T-cell (primary cell): ENCODE results near the gene RERE. TPM values are rescaled to one million over a fixed set of nuclear protein-coding genes. Genes with fewer than 3 reads are reported as not detected.

Experiments used
- ATAC-seq, 4 experiments: fragments of 200-7000 bp in 3 of 4; fragments of 150-1000 bp in 1 of 4; cut with Tn5 transposase; replicated peaks in 1 of 4; 1 replicate in 3 of 4; 2 replicates in 1 of 4; pipeline ENCODE4 v1.10.0; 2021; ENCODE audit warnings: moderate library complexity in 3 of 4, mild to moderate bottlenecking in 2 of 4, moderate number of reproducible peaks in 1 of 4
- CTCF ChIA-PET, 2 donors: fragments of 300-600 bp; sonication (Branson Sonifier 250); formaldehyde crosslinking; loops; one replicate each; lab custom pipeline; 2022; ENCODE audit warnings: antibody characterized with exemption in 2 of 2; lab: Charles Lee
- POLR2A ChIA-PET, 2 donors: fragments of 300-600 bp; sonication (Branson Sonifier 250); formaldehyde crosslinking; loops; one replicate each; lab custom pipeline; 2022; ENCODE audit warnings: antibody characterized with exemption in 2 of 2; lab: Charles Lee
- DNase-seq, 35 experiments: peaks; one replicate each; pipeline versions ENCODE4 v3.0.0 to v3.0.0-alpha.2; 2013 to 2023
- H3K27ac ChIP-seq: one replicate; pipeline ENCODE4 v1.5.1; 2013; ENCODE audit warnings: low read length
- H3K27me3 ChIP-seq, 2 experiments: replicated peaks in 1 of 2; 1 replicate in 1 of 2; 2 replicates in 1 of 2; pipeline versions ENCODE4 v1.6.1 to v1.7.0; 2013; ENCODE audit warnings: low read length in 1 of 2, mixed read lengths in 1 of 2; ENCODE audit not compliant: control insufficient read depth in 2 of 2, insufficient read depth in 2 of 2; ENCODE audit errors: extremely low read depth in 1 of 2
- H3K36me3 ChIP-seq, 2 donors: 1 replicate in 1 of 2; 2 replicates in 1 of 2; pipeline versions ENCODE4 v1.6.1 to v1.7.0; 2013; ENCODE audit warnings: low read length in 1 of 2; ENCODE audit not compliant: control insufficient read depth in 2 of 2, insufficient read depth in 1 of 2; ENCODE audit errors: extremely low read depth in 1 of 2
- H3K4me1 ChIP-seq, 2 experiments: 1 replicate in 1 of 2; 2 replicates in 1 of 2; pipeline versions ENCODE4 v1.6.1 to v1.7.0; 2013; ENCODE audit warnings: low read length in 2 of 2, mixed read lengths in 1 of 2; ENCODE audit not compliant: insufficient read depth in 2 of 2, control insufficient read depth in 1 of 2; ENCODE audit errors: extremely low read depth in 1 of 2
- H3K4me3 ChIP-seq, 2 donors: 1 replicate in 1 of 2; 2 replicates in 1 of 2; pipeline versions ENCODE4 v1.5.1 to v1.7.0; 2013; ENCODE audit warnings: mild to moderate bottlenecking in 2 of 2, low read length in 1 of 2, moderate library complexity in 1 of 2; ENCODE audit not compliant: control insufficient read depth in 1 of 2; ENCODE audit errors: extremely low read depth in 1 of 2
- H3K9me3 ChIP-seq: 2 replicates; pipeline ENCODE4 v1.7.0; 2013
- H3K27ac Mint-ChIP-seq, 2 donors: one replicate each; pipeline ENCODE4 v1.8.0; 2020 to 2021; ENCODE audit warnings: mild to moderate bottlenecking in 2 of 2, mixed read lengths in 2 of 2
- H3K27me3 Mint-ChIP-seq, 2 donors: one replicate each; pipeline ENCODE4 v1.8.0; 2021 to 2022; ENCODE audit warnings: mixed read lengths in 2 of 2
- H3K36me3 Mint-ChIP-seq: one replicate; pipeline ENCODE4 v1.8.0; 2021; ENCODE audit warnings: mixed read lengths
- H3K4me1 Mint-ChIP-seq, 3 donors: one replicate each; pipeline ENCODE4 v1.8.0; 2020 to 2022; ENCODE audit warnings: mixed read lengths in 3 of 3, mild to moderate bottlenecking in 1 of 3
- H3K4me3 Mint-ChIP-seq, 3 donors: one replicate each; pipeline ENCODE4 v1.8.0; 2020 to 2022; ENCODE audit warnings: mild to moderate bottlenecking in 3 of 3, mixed read lengths in 3 of 3, moderate library complexity in 3 of 3
- H3K9me3 Mint-ChIP-seq, 3 donors: one replicate each; pipeline ENCODE4 v1.8.0; 2020 to 2022; ENCODE audit warnings: mixed read lengths in 3 of 3
- WGBS: methylation state at CpG from one replicate; pipeline ENCODE4 v1.1.5; 2013; ENCODE audit warnings: missing lambda C conversion rate; ENCODE audit not compliant: insufficient coverage; 5-methylcytosine and 5-hydroxymethylcytosine counted together
- total RNA-seq, 35 experiments: library from RNA in 6 of 35; stranded (reverse) in 6 of 35; fragments of 120-200 nt in 1 of 35; gene quantifications; one replicate each; pipeline versions ENCODE4 v1.2.1 to v1.2.4 and lab custom pipeline; 2013 to 2026

RERE gene
- total RNA-seq, 5 donors from 2014 or later (not counting 1 experiment from before 2014, with no cell fraction given): 85.1 to 116 (median 103) TPM

GRCh38 chr1:8349961-8350360, 467.5 kb downstream of the RERE start:
- no peaks in the 10 kb centered on the region for H3K9me3 Mint-ChIP-seq
- H3K9me3 ChIP-seq: no peaks in the 10 kb centered on the region
- peaks cover 5 to 16% of the 10 kb centered on the region in 2 donors for H3K36me3 ChIP-seq
- H3K27me3 ChIP-seq: peaks cover 0 to 11% of the 10 kb centered on the region in 2 experiments
- no peak overlapping the region for H3K4me3 Mint-ChIP-seq
- H3K4me1 Mint-ChIP-seq: peaks cover 4 to 7% (median 4%) of the 10 kb centered on the region in 3 donors
- no peak for ATAC-seq
- H3K27me3 Mint-ChIP-seq: peaks cover 0 to 3% of the 10 kb centered on the region in 2 donors
- no peak for DNase-seq
- H3K27ac ChIP-seq: no peak overlapping the region
- H3K27ac Mint-ChIP-seq: no peak overlapping the region
- H3K36me3 Mint-ChIP-seq: peaks cover 11% of the 10 kb centered on the region
- WGBS: 92% methylated on average over 14 of the region's 14 CpGs
- H3K4me3 ChIP-seq: no peak overlapping the region
- CTCF ChIA-PET: interaction anchor here (0.5 to 1.7 kb wide), 7 partner anchors 319 to 526 kb away, joined by 3 to 14 read pairs (median 4); no protein-coding TSS in a partner anchor
- POLR2A ChIA-PET: no interaction called here
- H3K4me1 ChIP-seq: peaks cover 0 to 5% of the 10 kb centered on the region in 2 experiments

- ChIA-PET POLR2A (no interaction called here), CTCF (interaction anchor here (1.0 to 1.7 kb wide), 4 partner anchors 319 to 334 kb away, joined by 3 to 14 read pairs (median 9); no protein-coding TSS in a partner anchor)
- H3K4me3 ChIP-seq: no peak overlapping the region
- H3K9me3 ChIP-seq: no peaks in the 10 kb centered on the region
- Mint-ChIP-seq H3K9me3 (no peaks in the 10 kb centered on the region), H3K4me1 (peaks cover 4 to 7% (median 4%) of the 10 kb centered on the region in 3 donors), H3K27me3 (peaks cover 0 to 3% of the 10 kb centered on the region in 2 donors), H3K4me3 (no peak overlapping the region), H3K27ac (no peak overlapping the region), H3K36me3 (peaks cover 11% of the 10 kb centered on the region)
- ATAC-seq (no peak), DNase-seq (no peak)
- H3K36me3 ChIP-seq: peaks cover 4 to 11% of the 10 kb centered on the region in 2 donors
- 95% methylated on average over 7 of the region's 9 CpGs for WGBS
- H3K27ac ChIP-seq: no peak overlapping the region
- H3K4me1 ChIP-seq: peaks cover 0 to 5% of the 10 kb centered on the region in 2 experiments
- H3K27me3 ChIP-seq: peaks cover 0 to 11% of the 10 kb centered on the region in 2 experiments
Observed at GRCh38 chr1:8349473-8349865, 468.0 kb downstream of the RERE start.

- Histone ChIP-seq H3K4me3 (no peak overlapping the region), H3K4me1 (peaks cover 0 to 5% of the 10 kb centered on the region in 2 experiments), H3K36me3 (peaks cover 4 to 6% of the 10 kb centered on the region in 2 donors), H3K27me3 (peaks cover 0 to 11% of the 10 kb centered on the region in 2 experiments), H3K9me3 (no peaks in the 10 kb centered on the region), H3K27ac (no peak overlapping the region)
- Mint-ChIP-seq H3K4me3 (no peak overlapping the region), H3K9me3 (no peaks in the 10 kb centered on the region), H3K27ac (no peak overlapping the region), H3K27me3 (peaks cover 0 to 3% of the 10 kb centered on the region in 2 donors), H3K36me3 (peaks cover 8% of the 10 kb centered on the region), H3K4me1 (peaks cover 4 to 7% (median 4%) of the 10 kb centered on the region in 3 donors)
- peak; percentile 27 to 83 (median 67) for DNase-seq
- POLR2A ChIA-PET: interaction anchor here in 1 of 2 donors (0.6 kb wide), 1 partner anchor 381 kb away, joined by 4 read pairs; no protein-coding TSS in a partner anchor
- CTCF ChIA-PET: interaction anchor here (0.6 to 1.7 kb wide), 6 partner anchors 152 to 341 kb away, joined by 3 to 14 read pairs (median 6); no protein-coding TSS in a partner anchor
- ATAC-seq: peak; percentile 62 to 81 (median 76)
- 30% methylated on average over 15 of the region's 21 CpGs for WGBS
Observed at GRCh38 chr1:8348777-8349472, 468.5 kb downstream of the RERE start.

- Histone ChIP-seq H3K27me3 (peaks cover 0 to 11% of the 10 kb centered on the region in 2 experiments), H3K36me3 (no peaks in the 10 kb centered on the region), H3K4me1 (peaks cover 0 to 5% of the 10 kb centered on the region in 2 experiments), H3K9me3 (no peaks in the 10 kb centered on the region), H3K27ac (no peak overlapping the region), H3K4me3 (no peak overlapping the region)
- DNase-seq: no peak
- peaks cover 5% of the 10 kb centered on the region for H3K36me3 Mint-ChIP-seq
- H3K4me3 Mint-ChIP-seq: no peak overlapping the region
- peaks cover 4 to 7% (median 4%) of the 10 kb centered on the region in 3 donors for H3K4me1 Mint-ChIP-seq
- H3K27ac Mint-ChIP-seq: no peak overlapping the region
- WGBS: 93% methylated on average over 14 of the region's 21 CpGs
- no peaks in the 10 kb centered on the region for H3K9me3 Mint-ChIP-seq
- CTCF ChIA-PET: interaction anchor here (0.6 to 2.5 kb wide), 8 partner anchors 151 to 1878 kb away, joined by 3 to 14 read pairs (median 6); no protein-coding TSS in a partner anchor
- no peak for ATAC-seq
- POLR2A ChIA-PET: interaction anchor here in 1 of 2 donors (0.6 kb wide), 2 partner anchors 9 to 381 kb away, joined by 4 read pairs; no protein-coding TSS in a partner anchor
- H3K27me3 Mint-ChIP-seq: peaks cover 0 to 3% of the 10 kb centered on the region in 2 donors
Observed at GRCh38 chr1:8348047-8348776, 469.2 kb downstream of the RERE start.

- no peaks in the 10 kb centered on the region for H3K36me3 ChIP-seq
- H3K27ac Mint-ChIP-seq: no peak overlapping the region
- ChIA-PET POLR2A (interaction anchor here in 1 of 2 donors (0.6 kb wide), 1 partner anchor 10 kb away, joined by 4 read pairs; no protein-coding TSS in a partner anchor), CTCF (interaction anchor here (0.7 to 2.5 kb wide), 3 partner anchors 82 to 1879 kb away, joined by 3 to 12 read pairs (median 6); no protein-coding TSS in a partner anchor)
- no peak overlapping the region for H3K27ac ChIP-seq
- ATAC-seq (no peak), DNase-seq (no peak)
- 85% methylated on average over 10 of the region's 15 CpGs for WGBS
- H3K4me1 ChIP-seq: peaks cover 0 to 5% of the 10 kb centered on the region in 2 experiments
- no peaks in the 10 kb centered on the region for H3K9me3 Mint-ChIP-seq
- H3K27me3 ChIP-seq: peaks cover 0 to 11% of the 10 kb centered on the region in 2 experiments
- H3K36me3 Mint-ChIP-seq: no peaks in the 10 kb centered on the region
- peaks cover 0 to 3% of the 10 kb centered on the region in 2 donors for H3K27me3 Mint-ChIP-seq
- H3K4me3 Mint-ChIP-seq: no peak overlapping the region
- H3K9me3 ChIP-seq: no peaks in the 10 kb centered on the region
- no peak overlapping the region for H3K4me3 ChIP-seq
- peaks cover 4 to 7% (median 4%) of the 10 kb centered on the region in 3 donors for H3K4me1 Mint-ChIP-seq
Observed at GRCh38 chr1:8347635-8348034, 469.8 kb downstream of the RERE start.
